GM21737 (cell line): ENCODE results near the gene ATXN2L.
A peak's percentile ranks its signal among the peaks of the same experiment; 100 is the strongest.
"Not testable (repeated sequence)": the region's sequence is repeated elsewhere in the genome, so short reads cannot be mapped to it uniquely, and the experiment has no call there.

Source experiments
- ATAC-seq: cut with Tn5 transposase; IDR thresholded peaks from one replicate; pipeline ENCODE4 v1.9.1; 2021; ENCODE audit warnings: mild to moderate bottlenecking, moderate library complexity; ENCODE audit not compliant: unreplicated experiment

ATXN2L gene

DNA sequence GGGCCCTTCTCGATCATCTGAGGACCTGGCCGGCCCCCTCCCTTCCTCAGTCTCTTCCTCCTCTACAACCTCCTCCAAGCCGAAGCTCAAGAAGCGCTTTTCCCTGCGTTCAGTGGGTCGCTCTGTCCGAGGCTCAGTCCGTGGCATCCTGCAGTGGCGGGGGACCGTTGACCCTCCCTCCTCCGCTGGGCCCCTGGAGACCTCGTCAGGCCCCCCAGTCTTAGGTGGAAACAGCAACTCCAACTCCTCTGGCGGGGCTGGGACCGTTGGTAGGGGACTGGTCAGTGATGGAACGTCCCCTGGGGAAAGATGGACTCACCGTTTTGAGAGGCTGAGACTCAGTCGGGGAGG, 43.6 kb downstream of the ATXN2L start:
- ATAC-seq, result no peak

DNA sequence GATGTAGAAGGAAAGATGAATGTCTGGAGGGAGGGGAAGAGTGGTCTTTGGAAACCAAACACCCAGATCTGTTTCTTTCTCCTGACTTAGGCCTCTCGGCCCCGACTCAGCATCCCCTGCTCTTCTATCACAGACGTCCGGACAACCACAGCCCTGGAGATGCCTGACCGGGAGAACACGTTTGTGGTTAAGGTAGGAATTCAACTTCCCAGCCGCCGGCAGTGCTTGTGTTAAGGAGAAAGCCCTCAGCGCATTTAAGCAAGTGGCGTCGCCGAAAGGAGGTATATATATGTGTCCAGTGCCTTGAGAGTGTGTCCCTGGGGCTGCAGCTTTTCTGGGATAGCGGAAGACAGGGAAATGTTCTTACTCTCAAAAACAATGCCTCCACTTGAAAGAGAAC, 44.4 kb downstream of the ATXN2L start:
- ATAC-seq, result no peak

DNA sequence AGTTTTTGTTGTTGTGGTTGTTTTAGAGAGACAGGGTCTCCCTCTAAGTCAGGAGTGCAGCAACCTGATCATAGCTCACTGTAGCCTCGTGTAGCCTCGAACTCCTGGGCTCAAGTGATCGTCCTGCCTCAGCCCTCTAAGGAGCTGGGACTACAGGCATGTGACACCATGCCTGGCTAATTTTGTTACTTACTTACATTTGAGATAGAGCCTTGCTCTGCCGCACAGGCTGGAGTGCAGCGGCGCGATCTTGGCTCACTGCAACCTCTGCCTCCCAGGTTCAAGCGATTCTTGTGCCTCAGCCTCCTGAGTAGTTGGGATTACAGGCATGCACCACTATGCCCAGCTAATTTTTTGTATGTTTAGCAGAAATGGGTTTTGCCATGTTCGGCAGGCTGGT, 44.8 kb downstream of the ATXN2L start:
- not testable (repeated sequence) for ATAC-seq

DNA sequence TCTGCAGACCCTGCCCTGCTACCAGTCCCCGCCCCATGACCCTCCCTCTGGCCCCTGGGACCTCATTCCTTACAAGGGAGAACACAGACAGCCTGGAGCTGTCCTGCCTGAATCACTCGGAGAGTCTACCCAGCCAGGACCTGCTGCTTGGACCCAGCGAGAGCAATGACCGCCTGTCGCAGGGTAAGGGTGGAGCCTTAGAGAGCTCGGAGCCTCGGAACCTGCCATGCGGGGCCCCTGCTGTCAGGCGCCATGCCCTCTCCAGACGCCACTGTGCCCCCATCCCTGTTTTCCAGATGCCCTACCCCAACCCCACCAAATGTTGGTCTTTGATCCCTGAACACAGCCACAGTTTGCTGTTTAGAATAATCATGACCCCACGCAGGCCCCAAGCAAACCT, 46.4 kb downstream of the ATXN2L start:
- ATAC-seq, result no peak

DNA sequence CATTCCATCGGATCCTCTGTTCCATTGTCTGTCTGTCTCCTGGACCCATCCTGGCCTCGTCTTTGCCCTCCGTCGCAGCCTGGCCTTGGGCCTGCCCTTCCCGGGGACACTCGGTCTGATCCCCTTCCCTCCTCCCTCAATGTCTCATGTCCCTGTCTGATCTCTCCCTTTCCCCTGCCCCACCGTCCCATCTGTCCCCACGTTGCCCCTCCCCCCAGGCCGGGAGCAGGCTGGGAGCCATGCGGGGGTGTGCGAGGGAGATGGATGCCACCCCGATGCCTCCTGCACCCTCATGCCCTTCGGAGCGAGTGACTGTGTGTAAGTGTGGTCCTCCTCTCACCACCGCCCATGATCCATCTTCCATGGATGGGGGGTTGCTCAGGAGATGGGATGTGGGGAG, 50.2 kb downstream of the ATXN2L start:
- ATAC-seq, result no peak

DNA sequence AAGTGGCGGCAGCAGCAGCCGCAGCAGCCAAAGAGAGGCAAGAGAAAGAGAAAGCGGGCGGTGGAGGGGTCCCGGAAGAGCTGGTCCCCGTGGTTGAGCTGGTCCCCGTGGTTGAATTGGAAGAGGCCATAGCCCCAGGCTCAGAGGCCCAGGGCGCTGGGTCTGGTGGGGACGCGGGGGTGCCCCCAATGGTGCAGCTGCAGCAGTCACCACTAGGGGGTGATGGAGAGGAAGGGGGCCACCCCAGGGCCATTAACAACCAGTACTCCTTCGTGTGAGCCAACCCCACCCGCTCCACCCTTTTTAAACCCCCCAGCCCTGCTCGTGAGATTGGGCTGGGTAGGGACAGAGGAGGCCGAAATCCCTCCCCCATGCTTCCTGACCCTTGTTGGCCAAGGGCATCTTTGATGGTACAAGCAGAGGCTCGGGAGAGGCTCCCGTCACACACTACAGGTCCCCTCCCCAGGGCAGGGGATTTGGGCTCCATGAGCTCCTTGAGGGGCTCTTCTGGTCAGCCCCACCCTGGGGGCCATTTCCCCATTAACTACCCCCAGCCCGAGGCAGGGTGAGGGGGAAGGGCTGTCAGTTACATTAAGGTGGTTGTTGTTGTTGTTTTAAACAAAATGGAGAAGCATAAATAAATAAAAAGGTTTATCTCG, 50.9 kb downstream of the ATXN2L start:
- no peak for ATAC-seq

DNA sequence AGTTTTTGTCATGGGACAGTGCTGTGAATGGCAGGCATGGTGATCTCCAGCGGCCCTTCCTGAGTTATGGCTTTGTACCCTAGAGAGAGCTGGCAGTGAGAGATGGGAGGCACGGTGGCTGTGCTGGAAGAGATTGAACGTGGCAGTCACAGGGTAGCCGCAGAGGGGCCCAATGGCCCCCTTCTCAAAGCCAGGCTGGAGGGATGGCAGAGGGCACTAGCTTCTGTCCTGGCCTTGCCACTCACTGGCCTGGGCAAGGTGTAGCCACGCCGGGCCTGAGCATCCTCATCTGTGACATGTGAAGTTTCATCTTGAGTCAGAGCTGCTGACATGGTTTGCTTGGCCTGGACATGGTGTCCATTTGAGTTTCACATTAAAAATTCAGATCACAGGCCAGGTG, 51.6 kb downstream of the ATXN2L start:
- no peak for ATAC-seq

DNA sequence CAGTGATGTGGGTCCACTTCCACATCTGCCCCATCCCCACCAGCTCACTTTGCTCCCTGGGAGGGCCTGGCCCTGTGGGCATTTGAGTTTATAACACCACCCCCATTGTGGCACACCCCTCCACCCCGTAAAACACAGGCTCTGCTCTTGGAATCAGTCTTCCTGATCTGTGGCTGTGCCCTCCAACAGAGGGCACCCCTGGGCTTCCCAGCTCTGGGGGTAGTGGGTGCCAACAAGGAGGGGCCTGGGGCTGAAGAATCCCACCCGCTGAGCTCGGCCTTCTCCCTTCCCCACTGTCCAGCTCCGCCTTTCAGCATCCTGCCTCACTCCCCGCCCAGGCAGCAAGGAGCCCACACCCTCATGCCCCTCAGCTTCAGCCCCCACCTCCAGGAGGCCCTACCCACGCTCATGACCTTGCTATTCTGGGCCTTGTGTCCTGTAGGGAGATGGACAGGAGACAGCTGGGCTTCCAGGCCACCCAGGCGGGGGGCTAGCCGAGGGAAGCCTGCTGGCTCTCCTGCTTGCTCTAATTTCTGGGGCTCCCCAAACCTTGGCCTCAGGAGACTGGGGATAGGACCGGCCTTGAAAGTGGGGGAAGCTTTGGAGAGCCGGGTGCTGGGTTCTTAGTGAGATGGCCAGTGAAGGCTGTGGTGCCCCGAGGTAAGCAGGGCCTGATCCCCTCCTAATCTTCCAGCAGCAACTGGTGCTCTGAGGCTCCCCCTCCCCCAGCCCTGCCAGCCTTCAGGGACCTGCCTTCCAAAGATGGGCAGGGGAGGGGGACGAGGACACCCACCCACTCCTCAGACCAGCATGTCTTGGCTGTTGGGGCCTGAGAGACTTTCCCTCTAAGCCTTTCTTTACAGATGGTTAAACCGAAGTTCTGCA, 52.6 kb downstream of the ATXN2L start:
- ATAC-seq, result no peak

DNA sequence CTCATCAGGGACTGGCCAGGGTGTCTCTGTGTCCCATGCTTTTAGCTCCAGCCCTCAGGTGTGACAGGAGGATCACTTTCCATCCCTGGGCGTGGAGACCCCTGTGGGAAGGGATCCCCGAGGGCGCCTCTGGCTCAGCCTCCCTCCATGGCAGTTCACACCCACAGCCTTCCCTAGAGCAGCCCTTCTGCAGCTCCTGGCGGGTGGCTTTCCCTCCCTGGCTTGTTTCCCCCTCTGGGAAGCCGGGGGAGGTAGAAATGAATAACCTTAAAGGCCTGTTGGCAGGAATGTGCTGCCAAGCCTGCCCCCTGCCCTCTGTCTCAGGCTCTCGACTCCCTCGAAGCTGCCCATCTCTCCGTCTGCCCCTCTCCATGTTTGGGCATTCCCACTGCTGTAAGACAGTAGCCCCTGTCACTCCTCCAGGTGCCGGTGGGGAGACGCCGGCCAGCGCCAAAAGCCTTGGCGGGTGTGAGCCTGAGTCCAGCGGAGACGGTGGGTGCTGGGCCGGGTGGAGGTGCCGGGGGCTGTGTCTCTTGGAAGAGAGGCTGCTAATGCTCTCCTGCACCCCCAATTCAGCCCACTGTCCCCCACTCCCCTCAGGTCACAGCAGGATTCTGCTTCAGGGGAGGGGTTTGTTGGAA, 53.3 kb downstream of the ATXN2L start:
- no peak for ATAC-seq

DNA sequence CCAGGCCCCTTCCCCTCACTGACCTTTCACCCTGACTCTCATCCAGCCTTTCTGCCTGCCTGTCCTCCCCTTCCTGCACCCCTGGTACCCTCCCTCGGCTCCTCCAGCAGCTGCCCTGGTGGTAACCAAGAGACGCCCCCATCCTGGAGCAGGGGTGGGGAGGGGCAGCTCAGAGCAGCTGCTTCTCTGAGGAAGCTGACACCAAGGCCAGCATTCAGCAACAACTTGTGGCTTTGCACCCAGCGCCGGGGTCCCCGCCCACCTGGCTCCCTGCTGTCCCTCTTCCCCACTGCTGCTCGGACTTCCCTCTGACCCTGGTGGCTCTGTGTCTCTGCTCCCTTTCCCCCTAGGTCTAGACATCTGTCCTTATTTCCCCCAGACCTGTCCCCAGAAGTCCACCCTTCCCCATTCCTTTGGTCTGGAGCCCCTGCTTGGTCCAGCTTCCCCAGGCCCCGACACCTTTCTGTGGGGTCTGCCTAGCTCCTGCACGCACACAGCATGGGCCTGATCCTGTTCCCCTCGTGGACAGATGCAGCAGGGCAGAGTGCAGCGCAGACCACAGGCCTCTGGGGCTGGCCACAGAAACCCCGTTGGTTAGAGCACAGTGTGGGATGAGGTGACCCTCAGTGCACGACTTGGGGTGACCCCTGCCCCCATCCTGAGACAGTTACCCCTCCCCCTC, 54.3 kb downstream of the ATXN2L start:
- ATAC-seq, result no peak

DNA sequence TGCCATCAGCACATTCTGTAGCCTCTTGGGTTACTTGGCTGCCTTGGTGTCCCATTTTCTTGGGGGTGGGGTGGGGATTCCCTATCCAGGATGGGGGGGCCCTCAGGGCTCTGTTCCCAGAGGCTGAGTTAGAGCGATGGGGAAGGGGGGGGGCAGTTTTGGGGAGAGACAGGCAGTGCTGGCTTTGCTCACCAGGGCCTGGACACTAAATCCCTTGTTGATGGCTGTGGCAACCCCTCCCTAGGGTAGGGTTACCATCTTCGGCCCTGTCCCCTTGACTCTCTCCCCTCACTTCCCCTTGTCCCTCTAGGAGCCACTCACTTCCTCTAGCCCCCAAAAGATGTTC, 54.8 kb downstream of the ATXN2L start:
- no peak for ATAC-seq

DNA sequence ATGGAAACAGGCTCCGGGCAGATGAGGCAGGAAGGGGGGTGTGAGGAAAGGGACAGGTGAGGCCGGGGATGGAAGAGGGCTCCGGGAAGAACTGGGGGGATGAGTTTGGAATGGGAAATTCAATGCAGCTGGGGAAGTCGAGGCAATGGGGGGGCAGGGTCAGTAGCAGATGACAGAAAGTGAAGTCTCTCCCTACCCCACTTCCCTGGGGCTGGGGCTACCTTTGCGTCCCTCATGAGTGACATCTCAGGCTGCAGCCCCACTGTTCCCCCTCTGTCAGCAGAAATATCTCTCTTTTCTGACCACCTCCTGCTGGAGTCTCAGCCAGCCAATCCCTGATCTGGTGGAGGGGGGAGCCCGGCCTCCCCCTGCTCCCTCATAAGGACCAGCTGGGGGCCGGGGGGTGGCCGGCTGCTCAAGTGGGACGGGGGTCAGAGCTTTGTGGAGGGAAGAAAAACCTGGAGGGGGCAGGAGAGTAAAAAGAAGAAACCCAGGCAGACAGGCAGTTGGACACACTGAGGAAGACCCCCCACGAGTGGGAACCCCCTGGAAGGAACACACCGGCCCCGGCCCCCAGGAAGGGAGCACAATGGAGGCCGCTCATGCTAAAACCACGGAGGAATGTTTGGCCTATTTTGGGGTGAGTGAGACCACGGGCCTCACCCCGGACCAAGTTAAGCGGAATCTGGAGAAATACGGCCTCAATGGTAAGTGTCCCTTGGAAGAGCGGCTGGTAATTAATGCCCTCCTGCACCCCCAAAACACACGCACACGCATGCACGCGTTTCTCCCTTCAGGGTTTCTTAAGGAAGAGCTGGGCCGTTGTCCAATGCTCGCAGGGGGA, 55.5 kb downstream of the ATXN2L start, which contains the start of gene ATP2A1:
ATP2A1 (plus strand) TSS at position 406 of the 844 bp plus-strand sequence; CDS start at position 590, 184 bp downstream.
- no peak for ATAC-seq

DNA sequence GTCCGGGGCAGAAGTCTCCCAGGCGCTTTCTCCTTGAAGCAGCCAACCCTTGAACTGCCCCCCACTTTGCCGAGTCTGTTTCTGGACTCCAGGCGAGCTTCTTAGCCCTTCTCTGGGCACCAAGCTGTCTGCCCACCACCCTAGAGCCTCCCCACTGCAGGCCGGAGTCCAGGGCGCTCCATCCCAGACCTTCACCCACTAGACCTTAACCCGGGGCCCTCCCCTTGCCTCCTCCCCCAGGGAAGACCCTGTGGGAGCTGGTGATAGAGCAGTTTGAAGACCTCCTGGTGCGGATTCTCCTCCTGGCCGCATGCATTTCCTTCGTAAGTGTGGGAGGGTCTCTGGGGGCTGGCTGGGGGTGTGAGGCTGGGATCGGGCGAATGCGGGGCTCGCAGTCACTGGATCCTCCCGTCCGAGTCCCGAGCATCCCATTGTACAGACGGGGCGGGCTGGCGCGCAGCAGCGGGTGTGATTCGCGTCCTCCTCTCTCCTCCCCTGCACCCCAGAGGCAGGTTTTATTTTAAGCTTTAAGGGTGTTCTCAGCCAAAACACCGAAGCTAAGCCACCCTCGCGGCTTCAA, 56.6 kb downstream of the ATXN2L start:
- ATAC-seq, result peak; percentile 14

DNA sequence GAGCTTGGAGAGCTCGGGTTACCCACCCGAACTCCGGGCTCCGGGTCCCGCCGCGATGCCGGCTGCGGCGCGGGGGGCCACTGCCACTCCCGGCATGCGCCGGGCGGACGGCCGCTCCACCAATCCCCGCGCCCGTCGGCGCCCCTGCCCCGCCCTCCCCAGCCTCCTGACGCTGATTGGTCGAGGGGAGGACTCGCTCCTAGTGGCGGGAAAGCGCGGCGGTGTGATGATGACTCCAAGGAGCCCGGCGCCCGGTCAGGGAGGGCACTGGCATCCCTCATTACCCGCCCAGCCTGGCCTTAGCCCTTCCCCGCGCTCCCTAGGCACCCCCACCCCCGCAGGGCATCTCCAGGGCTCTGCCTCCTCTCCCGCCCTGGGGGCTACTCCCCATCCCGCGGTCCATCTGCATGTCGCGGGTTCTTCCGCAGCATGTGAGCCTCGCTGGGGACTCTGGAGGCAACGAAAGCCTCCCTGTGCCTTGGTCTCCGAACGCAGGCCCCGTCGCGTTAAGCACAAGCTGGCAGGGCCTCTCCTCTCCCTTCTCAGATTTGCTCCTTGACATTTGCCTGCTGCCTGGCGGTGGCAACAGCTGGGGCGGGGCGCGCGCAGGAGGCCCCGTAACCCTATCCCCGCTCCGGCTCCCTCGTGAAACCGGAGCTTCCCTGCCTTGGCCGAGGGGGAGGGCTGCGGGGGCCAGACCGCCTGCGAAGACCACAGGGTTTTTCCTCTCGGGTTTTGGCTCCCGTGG, 57.2 kb downstream of the ATXN2L start:
- ATAC-seq, result peak; percentile 66

DNA sequence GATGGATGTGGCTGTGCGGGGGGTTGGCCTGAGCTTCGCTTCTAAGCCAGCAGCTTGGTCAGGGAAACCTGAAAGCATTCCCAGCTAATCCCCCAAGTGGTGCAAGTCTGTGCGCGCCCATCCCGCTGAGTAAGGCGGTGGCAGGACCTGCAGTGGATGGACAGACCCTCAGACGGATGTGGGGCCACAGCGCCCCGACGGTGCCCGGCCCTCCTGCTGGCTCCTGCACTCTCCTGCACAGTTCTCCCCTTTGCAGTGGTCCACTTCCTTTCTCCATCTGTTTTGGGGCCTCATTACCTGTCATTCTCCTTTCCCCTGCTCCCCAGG, 57.8 kb downstream of the ATXN2L start:
- ATAC-seq, result no peak

DNA sequence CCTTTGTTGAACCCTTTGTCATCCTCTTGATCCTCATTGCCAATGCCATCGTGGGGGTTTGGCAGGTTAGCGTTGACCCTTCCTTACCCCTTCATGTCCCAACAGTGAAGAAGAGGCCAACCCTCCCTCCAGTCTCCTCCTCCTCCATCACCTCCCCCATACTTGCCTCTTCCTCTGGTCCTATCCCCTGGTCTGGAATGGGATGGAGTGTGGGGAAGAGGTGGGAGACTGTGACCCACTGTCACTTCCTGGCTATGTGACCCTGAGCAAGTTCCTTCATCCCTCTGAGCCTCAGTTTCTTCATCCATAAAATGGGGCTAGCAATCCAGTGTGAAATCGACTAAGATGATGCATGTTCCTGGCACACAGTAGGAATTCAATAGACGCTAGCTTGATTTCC, 58.2 kb downstream of the ATXN2L start:
- ATAC-seq, result no peak

DNA sequence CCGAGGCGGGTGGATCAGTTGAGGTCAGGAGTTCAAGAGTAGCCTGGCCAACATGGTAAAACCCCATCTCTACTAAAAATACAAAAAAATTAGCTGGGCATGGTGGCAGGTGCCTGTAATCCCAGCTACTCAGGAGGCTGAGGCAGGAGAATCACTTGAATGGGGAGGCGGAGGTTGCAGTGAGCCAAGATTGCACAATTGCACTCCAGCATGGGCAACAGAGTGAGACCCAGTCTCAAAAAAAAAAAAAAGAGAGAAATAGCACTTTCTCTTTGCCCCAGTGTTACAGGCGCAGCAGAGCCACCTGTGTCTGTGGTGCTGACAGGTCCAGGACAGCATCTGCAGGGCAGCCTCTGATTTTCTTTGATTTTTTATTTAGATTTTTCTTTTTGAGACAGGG, 58.8 kb downstream of the ATXN2L start:
- ATAC-seq, result not testable (repeated sequence)

DNA sequence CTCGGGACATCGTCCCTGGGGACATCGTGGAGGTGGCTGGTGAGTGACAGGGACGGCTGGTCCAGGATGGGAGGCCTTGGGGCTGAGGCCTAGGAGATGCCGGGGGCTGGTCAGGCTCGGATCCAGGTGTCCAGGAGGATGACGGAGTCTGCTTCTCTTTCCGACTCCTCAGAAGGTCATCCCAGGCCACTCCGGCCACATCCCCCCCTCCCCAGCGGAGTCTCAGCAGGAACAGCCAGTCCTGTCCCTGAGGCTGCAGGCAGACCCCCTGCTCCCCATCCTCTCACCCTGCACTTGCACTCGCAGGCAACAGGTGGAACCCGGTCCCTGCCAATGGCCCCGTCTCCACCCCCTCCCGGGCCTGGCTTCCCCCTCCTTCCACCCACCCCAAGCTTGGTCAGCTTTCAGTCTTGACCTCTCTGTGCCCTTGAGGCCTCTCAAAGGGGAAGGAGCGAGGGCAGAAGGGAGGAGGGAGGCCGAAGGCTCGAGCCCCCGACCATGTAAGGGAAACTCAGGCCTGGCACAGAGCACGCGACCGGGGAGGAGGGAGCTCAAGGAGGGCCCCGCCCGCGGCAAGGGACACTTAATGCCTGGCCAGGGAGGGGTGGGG, 59.9 kb downstream of the ATXN2L start:
- no peak for ATAC-seq
